ENCODE data around the gene VTI1A.

- no peak for TF ChIP-seq CTCF (IDR thresholded peaks at IDR 0.05)
- TF ChIP-seq POLR2A (IDR thresholded peaks at IDR 0.05), result no peak
- TF ChIP-seq POLR2AphosphoS5 (IDR thresholded peaks at IDR 0.05), result no peak
Observed at GRCh38 chr10:112805701-112806100, 358.7 kb downstream of the VTI1A start.

Measured in breast epithelium (tissue), 3 donors.